A172 (cell line): ENCODE data around the gene NDC80. TPM values are rescaled to one million over a fixed set of nuclear protein-coding genes. Genes with fewer than 3 reads are reported as not detected.
"Not testable (repeated sequence)": the region's sequence is repeated elsewhere in the genome, so short reads cannot be mapped to it uniquely, and the experiment has no call there.

Experiments used
- DNase-seq: peaks from one replicate; pipeline ENCODE4 v3.0.0-alpha.2; 2015; ENCODE audit warnings: low spot score
- total RNA-seq: library from RNA; depleted of rRNA; stranded (reverse); fragments of >200 nt; shearing (Covaris generic); gene quantifications from 2 replicates; pipeline ENCODE4 v1.2.3, GENCODE V29; 2014; rRNA removed

Gene NDC80
- total RNA-seq, result 68.7 and 72.7 TPM in 2 replicates

DNA sequence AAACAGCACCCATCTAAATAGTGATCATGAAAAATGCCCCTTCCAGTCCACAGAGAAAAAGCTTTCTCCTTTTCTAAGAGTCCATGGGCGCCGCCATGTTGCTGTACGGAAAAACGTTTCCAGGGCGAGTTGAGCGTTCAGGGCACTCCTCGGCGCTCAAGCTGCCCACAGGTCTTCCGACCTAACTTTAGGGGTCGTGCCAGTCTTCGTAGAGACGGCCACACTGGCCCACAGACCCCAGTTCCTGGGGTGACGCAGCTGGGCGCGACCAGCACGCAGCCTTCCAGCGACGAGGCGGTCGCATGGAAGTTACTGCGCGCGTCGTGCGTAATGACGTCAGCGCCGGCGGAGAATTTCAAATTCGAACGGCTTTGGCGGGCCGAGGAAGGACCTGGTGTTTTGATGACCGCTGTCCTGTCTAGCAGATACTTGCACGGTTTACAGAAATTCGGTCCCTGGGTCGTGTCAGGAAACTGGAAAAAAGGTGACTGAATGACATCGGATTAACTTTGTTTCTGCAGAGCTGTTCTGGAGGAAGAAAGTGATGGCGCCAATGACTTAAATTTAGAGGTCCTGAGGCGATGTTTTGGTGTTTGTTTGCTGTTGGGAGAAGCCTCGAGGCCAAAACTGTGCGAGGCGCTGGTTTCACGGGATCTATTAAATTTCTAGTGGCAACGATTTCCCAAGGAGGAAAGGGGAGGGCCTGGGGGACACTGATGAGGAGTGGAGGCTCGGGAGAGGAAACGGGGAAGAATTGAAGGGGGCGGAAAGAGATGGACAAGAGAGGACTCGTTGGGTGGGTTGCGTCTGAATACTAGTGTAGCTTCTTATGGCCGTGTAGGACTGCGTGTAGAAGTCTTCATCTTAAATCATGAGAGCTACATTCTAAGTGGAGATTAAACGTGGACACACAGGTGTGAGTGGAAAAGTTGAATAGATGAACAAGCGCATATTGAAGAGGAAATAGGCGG is at the start of gene NDC80, which contains the start of gene METTL4:
TSS of gene NDC80 (plus strand) at position 358 of the 971 bp plus-strand sequence. CDS start 1,429 bp downstream, outside the sequence.
TSS of gene METTL4 (minus strand) at position 306 of the 971 bp plus-strand sequence. CDS start 4,289 bp downstream, outside the sequence.
- DNase-seq, result peak; percentile 89

GRCh38 chr18:2522112-2522511 is 49.2 kb upstream of the NDC80 start:
- no peak for DNase-seq

- DNase-seq, result not testable (repeated sequence)
Observed at GRCh38 chr18:2524794-2525198, 46.6 kb upstream of the NDC80 start.

DNA sequence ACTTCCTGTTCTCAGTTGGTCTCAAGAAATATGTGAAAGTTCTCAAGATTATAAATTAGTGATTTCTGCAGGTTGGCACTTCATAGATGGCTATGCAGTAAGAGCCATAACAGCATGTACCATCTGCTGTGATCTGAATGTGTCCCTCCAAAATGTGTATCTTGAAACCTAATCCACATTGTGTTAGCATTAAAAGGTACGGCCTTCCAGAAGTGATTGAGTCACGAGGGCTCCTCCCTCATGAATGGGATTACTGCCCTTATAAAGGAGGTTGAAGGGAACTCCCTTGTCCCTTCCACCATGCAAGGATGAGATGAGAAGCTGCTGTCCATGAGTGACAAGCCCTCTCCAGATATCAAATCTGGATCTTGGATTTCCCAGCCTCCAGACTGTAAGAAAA is 45.0 kb upstream of the NDC80 start:
- DNase-seq, result no peak

- DNase-seq, result peak; percentile 81
Observed at GRCh38 chr18:2529154-2529553, 42.2 kb upstream of the NDC80 start.

DNA sequence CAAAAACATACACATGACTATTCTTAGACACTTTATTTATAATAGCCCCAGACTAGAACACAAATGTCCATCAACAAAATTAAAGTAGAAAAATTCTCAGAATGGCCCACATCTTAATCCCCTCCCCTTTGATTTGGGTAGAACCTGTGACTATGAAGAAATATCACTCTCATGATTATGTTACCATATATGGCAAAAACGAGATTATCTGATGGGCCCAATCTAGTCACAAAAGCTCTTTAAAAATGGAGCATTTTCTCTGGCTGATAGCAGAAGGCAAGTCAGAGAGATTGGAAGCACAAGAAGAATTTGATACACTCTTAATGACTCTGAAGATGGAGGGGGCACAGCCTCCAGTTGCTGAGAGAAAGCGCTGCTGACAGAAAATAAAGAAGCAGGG is 39.6 kb upstream of the NDC80 start:
- no peak for DNase-seq

DNA sequence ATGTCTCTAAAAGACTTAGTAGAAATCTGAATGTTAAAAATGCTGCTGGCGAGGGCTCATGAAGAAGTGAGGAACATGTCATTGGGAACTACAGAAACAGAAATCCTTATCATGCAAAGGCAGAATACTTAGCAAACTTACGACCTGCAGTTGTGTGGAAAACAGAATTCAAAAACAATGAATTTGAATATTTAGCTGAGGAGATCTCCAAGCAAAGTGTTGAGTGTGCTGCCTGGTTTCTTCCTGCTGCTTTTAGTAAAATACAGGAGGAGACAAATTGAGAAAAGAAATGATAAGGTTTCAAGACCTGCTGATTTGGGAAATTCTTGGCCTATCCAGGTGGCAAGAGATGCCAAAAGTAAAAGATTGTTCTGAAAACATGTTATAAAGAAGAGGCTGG is 38.6 kb upstream of the NDC80 start:
- DNase-seq, result no peak

DNA sequence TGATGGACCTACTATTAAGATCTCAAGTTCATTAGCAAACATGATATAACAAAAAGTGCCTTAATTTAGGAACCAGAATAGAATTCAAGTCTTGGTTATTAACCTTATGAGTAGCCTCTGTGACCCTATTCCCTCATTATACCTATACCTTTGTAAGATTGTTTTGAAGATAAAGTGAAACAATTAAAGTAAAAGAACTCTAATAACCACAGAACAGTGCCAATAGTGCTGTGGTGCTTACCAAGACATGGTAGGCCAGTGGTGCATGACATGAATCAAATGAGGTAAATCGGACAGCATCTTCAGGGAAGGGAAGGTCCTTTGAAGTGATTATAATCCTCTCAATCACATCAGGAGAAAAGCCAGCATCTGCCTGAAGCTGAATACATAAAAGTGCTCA is 36.5 kb upstream of the NDC80 start:
- DNase-seq, result no peak

GRCh38 chr18:2535419-2535910 is 35.9 kb upstream of the NDC80 start:
- no peak for DNase-seq

- DNase-seq, result no peak
Observed at GRCh38 chr18:2536063-2536462, 35.3 kb upstream of the NDC80 start.

- DNase-seq, result peak; percentile 28
Observed at GRCh38 chr18:2536493-2536892, 34.9 kb upstream of the NDC80 start.

DNA sequence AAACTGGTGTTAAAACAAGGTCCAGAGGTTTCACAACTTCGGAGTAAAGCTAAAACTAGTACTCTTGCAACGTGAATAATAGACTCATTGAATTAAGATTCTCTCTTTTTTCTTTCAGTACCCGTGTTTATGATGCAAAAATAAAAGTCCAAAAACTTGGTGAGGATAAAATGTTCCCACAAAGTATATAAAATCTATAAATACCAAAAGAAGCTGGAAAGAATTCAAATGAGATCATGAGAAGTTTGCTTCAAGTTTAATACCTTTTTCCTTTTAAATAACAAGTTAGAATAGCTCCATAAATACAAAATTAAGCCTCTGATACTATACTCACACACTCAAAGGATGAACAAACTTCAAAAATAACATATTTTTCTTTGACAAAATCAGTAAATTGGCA is 34.1 kb upstream of the NDC80 start:
- no peak for DNase-seq

- no peak for DNase-seq
Observed at GRCh38 chr18:2538236-2538635, 33.1 kb upstream of the NDC80 start.

DNA sequence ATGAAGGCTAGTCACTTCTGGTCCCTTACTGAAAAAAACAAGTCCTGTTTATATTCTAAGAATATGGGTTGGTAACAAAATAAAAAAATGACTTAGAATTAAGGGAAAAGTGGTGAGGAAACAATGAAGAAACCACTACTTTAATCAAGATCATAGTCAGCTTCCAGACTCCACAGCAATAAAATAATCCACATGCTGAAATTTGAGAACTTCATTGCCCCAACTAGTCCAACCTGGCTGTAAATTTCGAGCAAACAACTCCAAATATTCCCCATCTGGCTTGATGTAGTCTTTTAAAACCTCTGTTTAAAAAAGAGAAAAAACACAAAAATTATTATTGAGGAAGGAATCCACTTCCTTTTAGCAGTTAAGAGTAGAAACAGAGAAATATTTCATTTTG is 32.5 kb upstream of the NDC80 start:
- DNase-seq, result no peak

GRCh38 chr18:2540575-2540974 is 30.8 kb upstream of the NDC80 start:
- no peak for DNase-seq

GRCh38 chr18:2541925-2542563 is 29.3 kb upstream of the NDC80 start:
- peak; percentile 27 for DNase-seq

DNA sequence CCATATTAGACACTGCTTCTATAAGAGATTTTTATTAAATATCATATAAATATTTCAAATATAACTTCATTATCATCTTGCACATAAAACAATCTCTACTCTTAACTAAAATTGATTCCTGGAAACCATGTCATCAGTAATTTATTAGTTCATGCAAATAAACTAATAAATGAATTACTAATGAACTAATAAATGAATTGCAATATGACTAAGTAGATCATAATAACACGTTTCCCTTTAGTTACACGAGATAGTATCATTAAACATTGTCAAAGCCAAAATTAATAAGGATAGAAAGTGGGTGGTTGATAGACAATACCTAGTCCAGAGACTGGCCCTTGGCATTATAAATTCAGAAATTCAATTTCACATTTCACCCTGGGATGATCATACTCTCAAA is 26.2 kb upstream of the NDC80 start:
- DNase-seq, result no peak

DNA sequence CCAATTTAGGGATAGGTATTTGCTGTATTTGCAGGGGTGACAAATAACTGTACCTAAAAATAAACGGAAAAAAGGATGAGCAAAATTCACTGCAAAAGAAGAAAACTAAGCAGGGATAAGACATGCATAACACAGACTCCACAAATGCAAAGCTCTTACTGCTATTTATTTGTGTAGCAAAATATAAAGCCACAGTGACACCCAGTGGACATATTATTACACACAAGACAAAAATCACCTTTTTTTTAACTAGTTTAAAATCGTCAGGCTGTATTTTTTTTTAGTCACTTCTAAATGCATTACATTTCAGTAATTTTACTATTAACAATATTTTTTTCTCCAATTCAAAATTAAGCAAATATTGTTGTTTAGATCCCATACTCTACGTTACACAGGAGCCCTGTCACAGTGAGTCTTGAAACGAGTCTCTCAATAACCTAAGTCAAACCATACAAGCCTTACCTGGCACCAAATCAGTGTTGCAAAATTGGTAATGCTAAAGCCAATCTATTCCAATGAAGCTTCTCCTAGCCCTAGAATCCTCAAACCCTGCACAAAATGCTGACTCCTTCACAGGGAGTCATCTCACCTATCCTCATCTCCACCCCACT is 23.8 kb upstream of the NDC80 start:
- DNase-seq, result peak; percentile 47

- no peak for DNase-seq
Observed at GRCh38 chr18:2549462-2549861, 21.9 kb upstream of the NDC80 start.

- DNase-seq, result no peak
Observed at GRCh38 chr18:2551425-2551824, 19.9 kb upstream of the NDC80 start.

DNA sequence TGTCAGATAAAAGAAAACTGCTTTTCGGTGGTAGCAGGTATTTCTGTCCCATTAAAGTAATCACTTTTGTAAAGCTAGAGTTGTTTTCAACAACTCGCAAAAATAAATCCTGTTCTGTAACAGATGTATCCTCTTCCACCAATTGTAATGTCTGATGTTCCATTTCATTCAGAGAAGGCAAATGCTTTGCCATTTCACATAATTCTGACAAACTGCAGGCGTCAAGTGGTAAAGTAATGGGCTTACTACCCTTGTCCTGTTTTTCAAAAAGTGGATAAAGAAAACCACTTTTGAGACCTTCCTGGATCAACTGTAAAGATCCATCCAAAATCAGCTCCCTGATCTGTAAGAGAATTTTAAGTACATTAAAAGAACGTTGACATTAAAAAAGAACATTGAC is 16.7 kb upstream of the NDC80 start:
- DNase-seq, result no peak

GRCh38 chr18:2555895-2556294 is 15.5 kb upstream of the NDC80 start:
- DNase-seq, result no peak
